Activated B cell treated with CpG ODN at 0.5 μM for 24 hours (primary cell): ENCODE data around the gene LCN2. TPM values are rescaled to one million over a fixed set of nuclear protein-coding genes. Genes with fewer than 3 reads are reported as not detected.

Source experiments
- ATAC-seq: fragments of 200-7000 bp; cut with Tn5 transposase; one replicate; pipeline ENCODE4 v1.10.0; 2021; ENCODE audit warnings: low read depth, mild to moderate bottlenecking, moderate library complexity
- CTCF ChIA-PET: fragments of 350-600 bp; sonication (Branson Sonifier 250); formaldehyde crosslinking; loops from one replicate; lab custom pipeline; 2021; ENCODE audit warnings: antibody characterized with exemption; lab: Charles Lee
- POLR2A ChIA-PET: fragments of 350-600 bp; sonication (Branson Sonifier 250); formaldehyde crosslinking; loops from one replicate; lab custom pipeline; 2021; ENCODE audit warnings: antibody characterized with exemption; lab: Charles Lee
- DNase-seq: peaks from one replicate; pipeline ENCODE4 v3.0.0; 2022
- H3K27ac Mint-ChIP-seq: one replicate; pipeline ENCODE4 v1.8.0; 2020; ENCODE audit warnings: mixed read lengths
- H3K27me3 Mint-ChIP-seq: one replicate; pipeline ENCODE4 v1.8.0; 2021; ENCODE audit warnings: mixed read lengths
- H3K36me3 Mint-ChIP-seq: one replicate; pipeline ENCODE4 v1.8.0; 2021; ENCODE audit warnings: low read depth, mixed read lengths
- H3K4me1 Mint-ChIP-seq: one replicate; pipeline ENCODE4 v1.8.0; 2021; ENCODE audit warnings: mixed read lengths
- H3K4me3 Mint-ChIP-seq: one replicate; pipeline ENCODE4 v1.8.0; 2020; ENCODE audit warnings: mild to moderate bottlenecking, mixed read lengths
- H3K9me3 Mint-ChIP-seq: one replicate; pipeline ENCODE4 v1.8.0; 2020; ENCODE audit warnings: mixed read lengths
- CTCF ChIP-seq: fragments of 200-600 bp; IDR thresholded peaks from one replicate; pipeline ENCODE4 v1.8.0; 2022; ENCODE audit warnings: antibody characterized with exemption, mild to moderate bottlenecking
- intact Hi-C: fragments of 100-400 bp; cut with micrococcal nuclease; formaldehyde crosslinking; loops from one replicate; pipeline ENCODE4 v1.15.1; 2024
- total RNA-seq: library from RNA; stranded (reverse); gene quantifications from 2 replicates; pipeline ENCODE4 v1.2.3, GENCODE V29; 2022

Gene LCN2
- total RNA-seq, 1 donor from 2014 or later: not detected

GRCh38 chr9:128106181-128106939 is 42.9 kb upstream of the LCN2 start:
- ATAC-seq (no peak), DNase-seq (no peak)
- Mint-ChIP-seq H3K9me3 (no peaks in the 10 kb centered on the region), H3K36me3 (peaks cover 75% of the 10 kb centered on the region), H3K27me3 (no peaks in the 10 kb centered on the region), H3K4me1 (peaks cover 2% of the 10 kb centered on the region), H3K27ac (no peak overlapping the region), H3K4me3 (no peak overlapping the region)
- no peak for TF ChIP-seq CTCF
- intact Hi-C loops: no loop called here
- ChIA-PET POLR2A (no interaction called here), CTCF (interaction anchor here (0.6 kb wide), 1 partner anchor 12 kb away, joined by 3 read pairs; no protein-coding TSS in a partner anchor)

GRCh38 chr9:128106940-128107467 is 42.2 kb upstream of the LCN2 start:
- no peak overlapping the region for H3K27ac Mint-ChIP-seq
- H3K9me3 Mint-ChIP-seq: no peaks in the 10 kb centered on the region
- intact Hi-C loops: no loop called here
- no peak overlapping the region for H3K4me3 Mint-ChIP-seq
- no peaks in the 10 kb centered on the region for H3K27me3 Mint-ChIP-seq
- no peak for DNase-seq
- TF ChIP-seq CTCF: no peak
- ChIA-PET POLR2A (no interaction called here), CTCF (interaction anchor here (0.6 kb wide), 1 partner anchor 12 kb away, joined by 3 read pairs; no protein-coding TSS in a partner anchor)
- peaks cover 74% of the 10 kb centered on the region for H3K36me3 Mint-ChIP-seq
- peaks cover 2% of the 10 kb centered on the region for H3K4me1 Mint-ChIP-seq
- no peak for ATAC-seq

GRCh38 chr9:128107468-128108268 is 41.6 kb upstream of the LCN2 start:
- Mint-ChIP-seq H3K36me3 (peaks cover 68% of the 10 kb centered on the region), H3K4me3 (no peak overlapping the region), H3K27ac (no peak overlapping the region), H3K4me1 (peaks cover 2% of the 10 kb centered on the region), H3K27me3 (no peaks in the 10 kb centered on the region), H3K9me3 (no peaks in the 10 kb centered on the region)
- POLR2A ChIA-PET: no interaction called here
- CTCF ChIA-PET: no interaction called here
- no peak for DNase-seq
- ATAC-seq: no peak
- TF ChIP-seq CTCF: no peak
- intact Hi-C loops: no loop called here

GRCh38 chr9:128108269-128109049 is 40.8 kb upstream of the LCN2 start:
- H3K4me3 Mint-ChIP-seq: no peak overlapping the region
- no peak overlapping the region for H3K27ac Mint-ChIP-seq

More at GRCh38 chr9:128108269-128109049, 40.8 kb upstream of the LCN2 start:
- Mint-ChIP-seq H3K27me3 (no peaks in the 10 kb centered on the region), H3K36me3 (peaks cover 65% of the 10 kb centered on the region), H3K9me3 (no peaks in the 10 kb centered on the region), H3K4me1 (peaks cover 2% of the 10 kb centered on the region)
- DNase-seq: no peak
- intact Hi-C loops: no loop called here
- no peak for TF ChIP-seq CTCF
- CTCF ChIA-PET: no interaction called here
- ATAC-seq: no peak
- POLR2A ChIA-PET: no interaction called here
